Prostate gland (tissue), 2 donors: ENCODE measurements around the gene BST1.

Experiments used
- POLR2A ChIP-seq: fragments of 450-650 bp; IDR thresholded peaks from one replicate; pipeline ENCODE4 v1.6.1; 2016; ENCODE audit warnings: antibody characterized with exemption, mild to moderate bottlenecking
- TF ChIP-seq, protein P1 (sequence below), 4 experiments: fragments of 200-600 bp in 2 of 4; fragments of 450-650 bp in 2 of 4; sonication (generic) in 2 of 4; IDR thresholded peaks; 1 replicate in 3 of 4; 2 replicates in 1 of 4; pipeline ENCODE4 v1.5.1; 2016 to 2019; ENCODE audit warnings: antibody characterized with exemption in 4 of 4, mild to moderate bottlenecking in 2 of 4, moderate library complexity in 2 of 4

DNA sequence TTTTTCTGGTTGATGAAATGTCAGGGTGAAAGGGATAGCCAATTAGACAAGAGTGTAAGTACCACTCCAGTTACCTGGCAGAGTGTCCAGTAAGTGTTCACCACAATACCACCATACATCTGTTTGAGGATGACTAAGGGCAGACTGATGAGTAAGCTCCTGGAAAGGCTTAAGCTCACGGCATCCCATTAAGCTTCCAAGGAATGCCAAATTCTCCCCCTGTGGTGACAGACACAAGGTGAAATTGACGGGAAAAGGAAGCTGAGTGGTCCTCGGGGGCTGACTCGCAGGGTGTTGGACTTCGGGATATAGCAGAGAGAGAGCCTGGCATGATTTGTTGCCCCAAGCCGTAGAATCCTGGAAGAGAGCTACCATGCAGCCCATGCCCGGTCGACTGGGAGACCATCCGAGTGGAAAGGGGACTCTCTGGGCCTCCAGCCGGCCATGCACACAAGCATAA, 7.6 kb upstream of the BST1 start:
- no peak for TF ChIP-seq POLR2A
- TF ChIP-seq, protein P1, sequence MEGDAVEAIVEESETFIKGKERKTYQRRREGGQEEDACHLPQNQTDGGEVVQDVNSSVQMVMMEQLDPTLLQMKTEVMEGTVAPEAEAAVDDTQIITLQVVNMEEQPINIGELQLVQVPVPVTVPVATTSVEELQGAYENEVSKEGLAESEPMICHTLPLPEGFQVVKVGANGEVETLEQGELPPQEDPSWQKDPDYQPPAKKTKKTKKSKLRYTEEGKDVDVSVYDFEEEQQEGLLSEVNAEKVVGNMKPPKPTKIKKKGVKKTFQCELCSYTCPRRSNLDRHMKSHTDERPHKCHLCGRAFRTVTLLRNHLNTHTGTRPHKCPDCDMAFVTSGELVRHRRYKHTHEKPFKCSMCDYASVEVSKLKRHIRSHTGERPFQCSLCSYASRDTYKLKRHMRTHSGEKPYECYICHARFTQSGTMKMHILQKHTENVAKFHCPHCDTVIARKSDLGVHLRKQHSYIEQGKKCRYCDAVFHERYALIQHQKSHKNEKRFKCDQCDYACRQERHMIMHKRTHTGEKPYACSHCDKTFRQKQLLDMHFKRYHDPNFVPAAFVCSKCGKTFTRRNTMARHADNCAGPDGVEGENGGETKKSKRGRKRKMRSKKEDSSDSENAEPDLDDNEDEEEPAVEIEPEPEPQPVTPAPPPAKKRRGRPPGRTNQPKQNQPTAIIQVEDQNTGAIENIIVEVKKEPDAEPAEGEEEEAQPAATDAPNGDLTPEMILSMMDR (IDR thresholded peaks at IDR 0.05), result no peak
